Suprapubic skin (tissue), 4 donors: ENCODE measurements around the gene TRPM6. TPM values are rescaled to one million over a fixed set of nuclear protein-coding genes. Genes with fewer than 3 reads are reported as not detected.
"Not testable (repeated sequence)": the region's sequence is repeated elsewhere in the genome, so short reads cannot be mapped to it uniquely, and the experiment has no call there.

Experiments used
- DNase-seq, 2 donors: peaks; one replicate each; pipeline ENCODE4 v3.0.0-alpha.2; 2019; ENCODE audit warnings: low spot score in 2 of 2
- H3K27ac ChIP-seq: fragments of 200-600 bp; sonication (generic); one replicate; pipeline ENCODE4 v1.5.1; 2019
- H3K27me3 ChIP-seq: fragments of 200-600 bp; sonication (generic); one replicate; pipeline ENCODE4 v1.5.1; 2019
- H3K36me3 ChIP-seq: fragments of 200-600 bp; sonication (generic); one replicate; pipeline ENCODE4 v1.5.1; 2019
- H3K4me1 ChIP-seq: fragments of 200-600 bp; sonication (generic); one replicate; pipeline ENCODE4 v1.5.1; 2019
- H3K4me3 ChIP-seq: fragments of 200-600 bp; sonication (generic); one replicate; pipeline ENCODE4 v1.5.1; 2019; ENCODE audit warnings: mild to moderate bottlenecking
- H3K9me3 ChIP-seq: fragments of 200-600 bp; sonication (generic); one replicate; pipeline ENCODE4 v1.5.1; 2019
- CTCF ChIP-seq, 2 donors: fragments of 200-600 bp in 1 of 2; fragments of 450-650 bp in 1 of 2; sonication (generic) in 1 of 2; IDR thresholded peaks; one replicate each; pipeline ENCODE4 v1.5.1; 2016 to 2019; ENCODE audit warnings: antibody characterized with exemption in 2 of 2, mild to moderate bottlenecking in 1 of 2, moderate library complexity in 1 of 2
- EP300 ChIP-seq: sonication (generic); formaldehyde crosslinking; IDR thresholded peaks from one replicate; pipeline ENCODE4 v1.6.1; 2017; ENCODE audit warnings: antibody characterized with exemption
- POLR2A ChIP-seq, 2 donors: fragments of 450-650 bp; IDR thresholded peaks; one replicate each; pipeline ENCODE4 v1.6.1; 2017; ENCODE audit warnings: antibody characterized with exemption in 2 of 2, mild to moderate bottlenecking in 2 of 2, moderate library complexity in 2 of 2
- POLR2AphosphoS5 ChIP-seq, 3 donors: sonication (generic); formaldehyde crosslinking; IDR thresholded peaks; one replicate each; pipeline ENCODE4 v1.6.1; 2017; ENCODE audit warnings: antibody characterized with exemption in 3 of 3
- WGBS: methylation state at CpG from one replicate; pipeline ENCODE4 v1.1.5; 2018; 5-methylcytosine and 5-hydroxymethylcytosine counted together
- total RNA-seq, 4 donors: library from RNA; depleted of rRNA; stranded (reverse); fragments of >200 nt; gene quantifications; one replicate each; pipeline ENCODE4 v1.1.0, GENCODE V29; 2016

Gene TRPM6
- total RNA-seq, 4 donors from 2014 or later = 0.53 to 1.6 (median 1.0) TPM

- no peak for TF ChIP-seq POLR2A (IDR thresholded peaks at IDR 0.05)
- TF ChIP-seq CTCF (IDR thresholded peaks at IDR 0.05) = no peak
- TF ChIP-seq POLR2AphosphoS5 (IDR thresholded peaks at IDR 0.05) = no peak
- no peak for TF ChIP-seq EP300
- H3K9me3 ChIP-seq = no peaks in the 10 kb centered on the region
- H3K4me1 ChIP-seq = no peaks in the 10 kb centered on the region
- no peak overlapping the region for H3K27ac ChIP-seq
- H3K4me3 ChIP-seq = no peak overlapping the region
- H3K36me3 ChIP-seq = no peaks in the 10 kb centered on the region
- no peaks in the 10 kb centered on the region for H3K27me3 ChIP-seq
- 67% methylated on average over 3 of the region's 3 CpGs for WGBS
- DNase-seq = no peak
Observed at GRCh38 chr9:74865177-74865576, 22.5 kb downstream of the TRPM6 start.

- TF ChIP-seq EP300 (no peak), POLR2A (IDR thresholded peaks at IDR 0.05) (no peak), POLR2AphosphoS5 (IDR thresholded peaks at IDR 0.05) (no peak), CTCF (IDR thresholded peaks at IDR 0.05) (no peak)
- no peak for DNase-seq
- no peaks in the 10 kb centered on the region for H3K36me3 ChIP-seq
- H3K4me1 ChIP-seq = no peaks in the 10 kb centered on the region
- H3K4me3 ChIP-seq = no peak overlapping the region
- no peaks in the 10 kb centered on the region for H3K27me3 ChIP-seq
- 77% methylated on average over 6 of the region's 6 CpGs for WGBS
- no peak overlapping the region for H3K27ac ChIP-seq
- no peaks in the 10 kb centered on the region for H3K9me3 ChIP-seq
Observed at GRCh38 chr9:74861773-74862474, 25.8 kb downstream of the TRPM6 start.

GRCh38 chr9:74861071-74861470, 26.6 kb downstream of the TRPM6 start:
- no peak for TF ChIP-seq EP300
- Histone ChIP-seq H3K4me1 (no peaks in the 10 kb centered on the region), H3K9me3 (no peaks in the 10 kb centered on the region), H3K27me3 (no peaks in the 10 kb centered on the region), H3K4me3 (no peak overlapping the region), H3K27ac (no peak overlapping the region), H3K36me3 (no peaks in the 10 kb centered on the region)
- WGBS = 69% methylated on average over 3 of the region's 3 CpGs
- DNase-seq = no peak

- H3K9me3 ChIP-seq, H3K4me3 ChIP-seq, H3K27me3 ChIP-seq, DNase-seq, H3K4me1 ChIP-seq, H3K27ac ChIP-seq, H3K36me3 ChIP-seq: not testable (repeated sequence)
- 86% methylated on average over 5 of the region's 5 CpGs for WGBS
Observed at GRCh38 chr9:74860247-74860646, 27.5 kb downstream of the TRPM6 start.

GRCh38 chr9:74859786-74860185, 27.9 kb downstream of the TRPM6 start:
- no peaks in the 10 kb centered on the region for H3K4me1 ChIP-seq
- H3K9me3 ChIP-seq = no peaks in the 10 kb centered on the region
- no peak overlapping the region for H3K4me3 ChIP-seq
- H3K36me3 ChIP-seq = no peaks in the 10 kb centered on the region
- H3K27me3 ChIP-seq = no peaks in the 10 kb centered on the region
- WGBS = 71% methylated on average over 2 of the region's 2 CpGs
- no peak for DNase-seq
- no peak for TF ChIP-seq POLR2A (IDR thresholded peaks at IDR 0.05)
- H3K27ac ChIP-seq = no peak overlapping the region

- H3K27ac ChIP-seq = no peak overlapping the region
Observed at GRCh38 chr9:74858751-74859414, 28.8 kb downstream of the TRPM6 start.

More at GRCh38 chr9:74858751-74859414, 28.8 kb downstream of the TRPM6 start:
- H3K27me3 ChIP-seq = no peaks in the 10 kb centered on the region
- H3K4me1 ChIP-seq = no peaks in the 10 kb centered on the region
- DNase-seq = no peak
- H3K4me3 ChIP-seq = no peak overlapping the region
- no peaks in the 10 kb centered on the region for H3K36me3 ChIP-seq
- TF ChIP-seq POLR2A (IDR thresholded peaks at IDR 0.05) (no peak), CTCF (IDR thresholded peaks at IDR 0.05) (no peak), POLR2AphosphoS5 (IDR thresholded peaks at IDR 0.05) (no peak), EP300 (no peak)
- no peaks in the 10 kb centered on the region for H3K9me3 ChIP-seq
- WGBS = 79% methylated on average over 4 of the region's 4 CpGs
